Ishikawa (cell line): ENCODE measurements around the gene NAPA.

Experiments
- CREB1 ChIP-seq: IDR thresholded peaks from 2 replicates; pipeline ENCODE4 v1.6.1; 2012; ENCODE audit warnings: low read depth
- EP300 ChIP-seq: IDR thresholded peaks from 2 replicates; pipeline ENCODE4 v1.6.1; 2012; ENCODE audit warnings: borderline replicate concordance
- FOXM1 ChIP-seq: IDR thresholded peaks from 2 replicates; pipeline ENCODE4 v1.6.1; 2012; ENCODE audit warnings: low read depth, borderline replicate concordance
- MAX ChIP-seq: IDR thresholded peaks from 2 replicates; pipeline ENCODE4 v1.6.1; 2012
- RAD21 ChIP-seq: IDR thresholded peaks from 2 replicates; pipeline ENCODE4 v1.6.1; 2012; ENCODE audit warnings: low read depth
- REST ChIP-seq: IDR thresholded peaks from 2 replicates; pipeline ENCODE4 v1.6.1; 2012; ENCODE audit warnings: low read depth, mild to moderate bottlenecking
- TCF12 ChIP-seq: IDR thresholded peaks from 2 replicates; pipeline ENCODE4 v1.6.1; 2012; ENCODE audit warnings: low read depth
- USF1 ChIP-seq: IDR thresholded peaks from 2 replicates; pipeline ENCODE4 v1.6.1; 2012
- YY1 ChIP-seq: IDR thresholded peaks from 2 replicates; pipeline ENCODE4 v1.6.1; 2012; ENCODE audit warnings: low read depth

- TF ChIP-seq REST: no peak
- no peak for TF ChIP-seq RAD21
- no peak for TF ChIP-seq MAX
- no peak for TF ChIP-seq USF1
- no peak for TF ChIP-seq CREB1
- TF ChIP-seq TCF12: no peak
- no peak for TF ChIP-seq YY1
- no peak for TF ChIP-seq EP300
- no peak for TF ChIP-seq FOXM1
These were observed 1.9 kb downstream of the NAPA start for GRCh38 chr19:47512948-47513319.
